HEK293 (cell line): ENCODE measurements around the gene PHPT1.
A peak's percentile ranks its signal among the peaks of the same experiment; 100 is the strongest.
"Not testable (repeated sequence)": the region's sequence is repeated elsewhere in the genome, so short reads cannot be mapped to it uniquely, and the experiment has no call there.

ENCODE experiments used
- CTCF ChIA-PET: fragments of 350-600 bp; formaldehyde crosslinking; extraction: SDS; loops from one replicate; lab custom pipeline; 2021; ENCODE audit warnings: antibody characterized with exemption; lab: Yijun Ruan, JAX
- POLR2A ChIA-PET: fragments of 300-600 bp; formaldehyde crosslinking; extraction: SDS; loops from one replicate; lab custom pipeline; 2020; ENCODE audit warnings: antibody characterized with exemption, inconsistent platforms; lab: Yijun Ruan, JAX
- H3K27ac ChIP-seq: fragments of 200-500 bp; sonication (Bioruptor generic); 2 replicates; pipeline ENCODE4 v1.5.1; 2014; ENCODE audit warnings: low read depth, low read length, control low read depth, inconsistent platforms; ENCODE audit errors: extremely low read depth
- H3K36me3 ChIP-seq, 2 experiments: fragments of 200-500 bp in 1 of 2; sonication (Bioruptor generic) in 1 of 2; 1 replicate in 1 of 2; 2 replicates in 1 of 2; pipeline ENCODE4 v1.5.1; 2014 to 2017; ENCODE audit warnings: inconsistent platforms in 2 of 2, low read length in 2 of 2; ENCODE audit not compliant: control insufficient read depth in 2 of 2, insufficient read depth in 1 of 2
- H3K4me1 ChIP-seq: fragments of 200-500 bp; sonication (Bioruptor generic); 2 replicates; pipeline ENCODE4 v1.5.1; 2014; ENCODE audit warnings: mild to moderate bottlenecking, low read length, inconsistent platforms; ENCODE audit not compliant: control insufficient read depth, insufficient read depth
- H3K4me3 ChIP-seq: 2 replicates; pipeline ENCODE4 v1.5.1; 2011; ENCODE audit warnings: low read depth, mild to moderate bottlenecking, control low read depth, low read length, moderate library complexity
- H3K9me3 ChIP-seq: fragments of 200-500 bp; sonication (Bioruptor generic); 2 replicates; pipeline ENCODE4 v1.5.1; 2014; ENCODE audit warnings: low read depth, low read length, inconsistent platforms; ENCODE audit not compliant: control insufficient read depth, insufficient read depth
- CTCF ChIP-seq: fragments of 450-650 bp; formaldehyde crosslinking; IDR thresholded peaks from 2 replicates; pipeline ENCODE4 v1.5.1; 2016; ENCODE audit warnings: missing biosample characterization, missing genetic modification characterization
- FEZF1 ChIP-seq: fragments of 450-650 bp; formaldehyde crosslinking; IDR thresholded peaks from 2 replicates; pipeline ENCODE4 v1.5.1; 2016; ENCODE audit warnings: missing biosample characterization, missing genetic modification characterization
- GLIS1 ChIP-seq: fragments of 450-650 bp; formaldehyde crosslinking; IDR thresholded peaks from 2 replicates; pipeline ENCODE4 v1.5.1; 2016; ENCODE audit warnings: missing biosample characterization, missing genetic modification characterization
- GLIS2 ChIP-seq: fragments of 450-650 bp; formaldehyde crosslinking; IDR thresholded peaks from 2 replicates; pipeline ENCODE4 v1.5.1; 2016; ENCODE audit warnings: missing biosample characterization, missing genetic modification characterization
- KLF1 ChIP-seq: fragments of 450-650 bp; formaldehyde crosslinking; IDR thresholded peaks from 2 replicates; pipeline ENCODE4 v1.5.1; 2016; ENCODE audit warnings: missing biosample characterization, missing genetic modification characterization
- KLF10 ChIP-seq: fragments of 450-650 bp; IDR thresholded peaks from 2 replicates; pipeline ENCODE4 v1.5.1; 2018; ENCODE audit warnings: missing biosample characterization, mild to moderate bottlenecking, missing genetic modification characterization
- KLF8 ChIP-seq: fragments of 450-650 bp; formaldehyde crosslinking; IDR thresholded peaks from 2 replicates; pipeline ENCODE4 v1.5.1; 2016; ENCODE audit warnings: missing biosample characterization, missing genetic modification characterization
- KLF9 ChIP-seq: fragments of 450-650 bp; formaldehyde crosslinking; IDR thresholded peaks from 2 replicates; pipeline ENCODE4 v1.5.1; 2016; ENCODE audit warnings: missing biosample characterization, missing genetic modification characterization, low read depth
- ZNF146 ChIP-seq: fragments of 450-650 bp; formaldehyde crosslinking; IDR thresholded peaks from 2 replicates; pipeline ENCODE4 v1.5.1; 2016; ENCODE audit warnings: missing biosample characterization, missing genetic modification characterization
- ZNF169 ChIP-seq: fragments of 450-650 bp; formaldehyde crosslinking; IDR thresholded peaks from 2 replicates; pipeline ENCODE4 v1.5.1; 2016; ENCODE audit warnings: missing biosample characterization, missing genetic modification characterization
- ZNF23 ChIP-seq: fragments of 450-650 bp; formaldehyde crosslinking; IDR thresholded peaks from 2 replicates; pipeline ENCODE4 v1.5.1; 2016; ENCODE audit warnings: missing biosample characterization, missing genetic modification characterization, borderline replicate concordance
- ZNF335 ChIP-seq: fragments of 450-650 bp; formaldehyde crosslinking; conservative IDR thresholded peaks from 2 replicates; pipeline ENCODE4 v1.5.1; 2016; ENCODE audit warnings: missing biosample characterization, missing genetic modification characterization
- ZNF548 ChIP-seq: fragments of 450-650 bp; formaldehyde crosslinking; IDR thresholded peaks from 2 replicates; pipeline ENCODE4 v1.5.1; 2016; ENCODE audit warnings: missing biosample characterization, missing genetic modification characterization
- ZNF677 ChIP-seq: fragments of 450-650 bp; IDR thresholded peaks from 2 replicates; pipeline ENCODE4 v1.5.0; 2018; ENCODE audit warnings: missing biosample characterization, mild to moderate bottlenecking, missing genetic modification characterization, moderate library complexity
- ZNF777 ChIP-seq: fragments of 450-650 bp; formaldehyde crosslinking; IDR thresholded peaks from 2 replicates; pipeline ENCODE4 v1.5.1; 2017; ENCODE audit warnings: missing biosample characterization, missing genetic modification characterization, borderline replicate concordance
- ZNF837 ChIP-seq: fragments of 450-650 bp; formaldehyde crosslinking; IDR thresholded peaks from 2 replicates; pipeline ENCODE4 v1.5.1; 2016; ENCODE audit warnings: missing biosample characterization, missing genetic modification characterization
- ZSCAN30 ChIP-seq: fragments of 450-650 bp; IDR thresholded peaks from 2 replicates; pipeline ENCODE4 v1.5.1; 2018; ENCODE audit warnings: missing biosample characterization, mild to moderate bottlenecking, missing genetic modification characterization, moderate library complexity
- ZSCAN4 ChIP-seq: fragments of 450-650 bp; formaldehyde crosslinking; IDR thresholded peaks from 2 replicates; pipeline ENCODE4 v1.5.1; 2017; ENCODE audit warnings: missing biosample characterization, missing genetic modification characterization

PHPT1 gene

DNA sequence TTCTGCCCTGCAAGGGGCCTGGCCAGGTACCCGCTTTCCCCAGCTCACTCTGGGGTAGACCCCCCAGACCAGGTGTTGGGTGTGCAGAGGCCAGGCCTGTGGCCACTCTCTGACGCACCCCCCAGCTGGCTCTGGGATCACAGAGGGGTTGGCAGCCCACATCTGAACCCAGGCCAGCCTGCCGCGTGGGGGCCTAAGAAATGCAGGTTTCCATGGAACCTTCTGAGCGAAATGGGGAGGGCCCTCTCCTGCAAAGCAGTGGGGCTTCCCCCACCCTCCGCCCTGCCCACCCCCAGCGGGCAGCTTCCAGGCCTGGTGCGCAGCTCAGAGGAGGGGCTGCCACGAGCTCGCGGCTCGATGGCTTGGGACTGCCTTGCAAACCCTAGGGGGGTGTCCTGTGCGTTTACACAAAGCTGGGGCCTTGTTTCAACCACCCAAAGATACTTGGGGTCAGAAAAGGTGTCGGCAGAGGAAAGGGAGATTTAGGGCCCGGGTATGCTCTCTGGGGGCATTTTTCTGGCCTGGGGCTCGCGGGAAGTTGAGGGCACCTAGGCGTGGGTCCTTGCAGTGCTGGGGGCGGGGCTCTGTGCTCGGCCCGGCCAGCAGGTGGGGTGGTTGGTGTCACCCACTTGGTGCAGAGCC, 5.9 kb upstream of the PHPT1 start:
- not testable (repeated sequence) for H3K4me3 ChIP-seq, H3K9me3 ChIP-seq, H3K27ac ChIP-seq, H3K4me1 ChIP-seq
- 0 out of 2 replicates have a peak, but pooled peaks have one; percentile 19 for TF ChIP-seq ZNF335 (tag by site-specific recombination)
- peak; percentile 62 for TF ChIP-seq GLIS2 (tag by site-specific recombination)
- peak; percentile 79 for TF ChIP-seq GLIS1 (tag by site-specific recombination)
- TF ChIP-seq KLF8 (tag by site-specific recombination), result peak; percentile 13; the same call in 1 of the 2 replicates
- POLR2A ChIA-PET, result interaction anchor here (0.6 to 3.7 kb wide), 5 partner anchors 36 to 59 kb away, joined by 3 to 17 read pairs (median 10); partner anchors contain the start of genes RABL6 and TRAF2
- CTCF ChIA-PET, result interaction anchor here (0.6 to 3.6 kb wide), 26 partner anchors 11 to 1406 kb away, joined by 3 to 27 read pairs (median 4); partner anchors contain the start of gene LCN15
- peaks cover 0 to 25% of the 10 kb centered on the region in 2 experiments; a peak in 1 of 3 replicates for H3K36me3 ChIP-seq

GRCh38 chr9:136843801-136844740, 5.1 kb upstream of the PHPT1 start:
- not testable (repeated sequence) for H3K9me3 ChIP-seq, H3K4me3 ChIP-seq, H3K4me1 ChIP-seq, H3K27ac ChIP-seq
- POLR2A ChIA-PET, result interaction anchor here (0.6 to 3.7 kb wide), 2 partner anchors 44 to 58 kb away, joined by 3 to 17 read pairs; no protein-coding TSS in a partner anchor
- CTCF ChIA-PET, result interaction anchor here (0.6 to 3.6 kb wide), 16 partner anchors 12 to 206 kb away, joined by 3 to 27 read pairs (median 4); no protein-coding TSS in a partner anchor
- peaks cover 0 to 18% of the 10 kb centered on the region in 2 experiments; a peak in 1 of 3 replicates for H3K36me3 ChIP-seq
- TF ChIP-seq KLF1 (tag by site-specific recombination) (0 out of 2 replicates have a peak, but pooled peaks have one; percentile 36), CTCF (tag by site-specific recombination) (0 out of 2 replicates have a peak, but pooled peaks have one; percentile 49), KLF10 (tag by site-specific recombination) (peak; percentile 47; the same call in 1 of the 2 replicates), KLF9 (peak; percentile 84)

- no peak for TF ChIP-seq ZNF146 (tag by site-specific recombination)
- no peak for TF ChIP-seq ZNF677 (tag by site-specific recombination)
- no peak for TF ChIP-seq ZSCAN30 (tag by site-specific recombination)
- no peak for TF ChIP-seq ZNF23 (tag by site-specific recombination)
- no peak for TF ChIP-seq ZNF837 (tag by site-specific recombination)
- TF ChIP-seq ZNF777 (tag by site-specific recombination), result no peak
- no peak for TF ChIP-seq ZSCAN4
- no peak for TF ChIP-seq FEZF1 (tag by site-specific recombination)
- TF ChIP-seq ZNF548, result no peak
- TF ChIP-seq CTCF (tag by site-specific recombination), result no peak
- TF ChIP-seq ZNF169 (tag by site-specific recombination), result no peak
- CTCF ChIA-PET, result interaction anchor here (1.0 to 2.9 kb wide), 8 partner anchors 15 to 190 kb away, joined by 3 to 14 read pairs (median 4); no protein-coding TSS in a partner anchor
- Histone ChIP-seq H3K4me1 (0 out of 2 replicates have a peak, but pooled peaks cover 6% of the 10 kb centered on the region), H3K9me3 (no peaks in the 10 kb centered on the region), H3K36me3 (peaks cover 0 to 11% of the 10 kb centered on the region in 2 experiments; a peak in 1 of 3 replicates), H3K27ac (no peak overlapping the region), H3K4me3 (no peak overlapping the region)
- POLR2A ChIA-PET, result interaction anchor here (3.7 kb wide), 1 partner anchor 45 kb away, joined by 17 read pairs; no protein-coding TSS in a partner anchor
These were observed 4.3 kb upstream of the PHPT1 start for GRCh38 chr9:136844761-136845464.
